Left renal pelvis (tissue), 4 donors: ENCODE measurements around the gene PRSS58. TPM values are rescaled to one million over a fixed set of nuclear protein-coding genes. Genes with fewer than 3 reads are reported as not detected.

Experiments
- DNase-seq, 4 donors: peaks; one replicate each; pipeline ENCODE4 v3.0.0-alpha.2; 2013; ENCODE audit warnings: low read depth in 4 of 4, low spot score in 3 of 4
- polyA plus RNA-seq, 4 donors: library from polyadenylated mRNA; unstranded; fragments of 120-200 nt; gene quantifications; one replicate each; pipeline ENCODE4 v1.2.1, GENCODE V29; 2013; ENCODE audit not compliant: insufficient read length in 4 of 4

PRSS58 gene, protein sequence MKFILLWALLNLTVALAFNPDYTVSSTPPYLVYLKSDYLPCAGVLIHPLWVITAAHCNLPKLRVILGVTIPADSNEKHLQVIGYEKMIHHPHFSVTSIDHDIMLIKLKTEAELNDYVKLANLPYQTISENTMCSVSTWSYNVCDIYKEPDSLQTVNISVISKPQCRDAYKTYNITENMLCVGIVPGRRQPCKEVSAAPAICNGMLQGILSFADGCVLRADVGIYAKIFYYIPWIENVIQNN
- polyA plus RNA-seq = not detected

DNA sequence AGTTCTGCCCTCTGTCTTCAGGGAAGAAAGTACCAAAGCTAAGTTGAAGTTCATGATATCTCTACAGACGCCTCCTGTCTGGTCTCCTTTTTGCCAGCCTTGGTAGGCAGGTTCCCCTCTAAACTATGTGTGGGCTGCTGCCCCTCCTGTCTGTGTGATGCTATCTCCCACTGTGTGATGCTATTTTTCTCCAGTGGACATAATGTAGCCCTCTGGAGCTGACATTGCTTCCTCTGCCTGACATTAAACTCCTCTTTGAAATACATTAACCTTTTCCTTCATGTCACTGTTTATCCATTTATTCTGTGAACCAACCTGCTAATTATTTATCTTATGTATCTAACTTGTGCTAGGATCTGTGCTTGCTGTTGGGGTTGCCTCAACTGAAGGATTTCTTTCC is at the start of gene PRSS58:
Gene PRSS58, minus strand, starts transcription at position 101 of the 400 bp plus-strand sequence. CDS start 351 bp downstream, outside the sequence.
- DNase-seq = no peak

DNA sequence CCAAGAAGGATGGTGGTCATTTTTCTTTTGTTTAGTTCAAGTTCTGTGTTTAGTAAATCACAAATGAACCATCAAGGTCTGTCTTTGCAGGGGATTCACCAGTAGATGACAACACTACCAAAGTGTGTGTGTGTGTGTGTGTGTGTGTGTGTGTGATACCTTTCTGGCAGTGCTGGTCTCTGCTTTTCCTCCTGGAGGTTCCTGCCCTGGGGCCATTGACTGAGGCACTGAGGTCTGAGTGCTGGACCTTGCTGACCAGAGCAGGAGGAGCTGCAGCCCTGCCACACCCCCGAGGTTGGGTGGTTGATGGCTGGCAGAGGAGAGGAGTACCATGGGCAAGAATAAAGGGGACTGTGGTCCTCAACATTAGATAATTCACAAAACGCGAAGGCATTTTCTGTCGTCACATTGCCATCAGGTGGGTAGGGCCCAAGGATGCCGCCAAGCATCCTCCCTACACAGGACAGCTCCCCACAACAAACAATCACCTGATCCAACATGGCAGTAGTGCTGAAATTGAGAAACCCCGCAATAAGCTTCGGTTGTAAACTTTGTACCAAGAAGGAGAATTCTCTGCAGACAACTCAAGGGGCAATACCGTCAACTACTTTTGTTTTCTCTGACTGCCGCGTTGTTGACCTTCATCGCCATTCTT is 49.5 kb upstream of the PRSS58 start:
- DNase-seq = no peak

DNA sequence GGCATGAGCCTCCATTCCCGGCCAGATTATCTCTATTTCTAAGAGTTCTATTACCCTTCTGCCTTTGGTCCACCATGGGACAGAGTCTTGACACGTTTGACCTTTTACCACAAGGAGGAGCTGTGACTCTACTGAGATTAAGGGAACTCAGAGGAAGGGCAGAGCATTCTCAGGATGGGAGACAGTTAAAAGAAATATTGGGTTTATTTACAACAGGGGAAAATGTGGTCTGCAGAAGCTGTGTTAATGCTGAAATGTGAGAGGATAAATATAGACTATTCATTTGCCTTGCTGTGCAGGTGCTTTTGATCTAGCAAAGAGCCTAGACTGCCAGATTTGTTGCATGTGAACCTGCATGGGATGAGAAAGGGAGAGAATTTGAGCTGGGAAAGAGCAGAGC is 45.8 kb upstream of the PRSS58 start:
- DNase-seq = no peak

DNA sequence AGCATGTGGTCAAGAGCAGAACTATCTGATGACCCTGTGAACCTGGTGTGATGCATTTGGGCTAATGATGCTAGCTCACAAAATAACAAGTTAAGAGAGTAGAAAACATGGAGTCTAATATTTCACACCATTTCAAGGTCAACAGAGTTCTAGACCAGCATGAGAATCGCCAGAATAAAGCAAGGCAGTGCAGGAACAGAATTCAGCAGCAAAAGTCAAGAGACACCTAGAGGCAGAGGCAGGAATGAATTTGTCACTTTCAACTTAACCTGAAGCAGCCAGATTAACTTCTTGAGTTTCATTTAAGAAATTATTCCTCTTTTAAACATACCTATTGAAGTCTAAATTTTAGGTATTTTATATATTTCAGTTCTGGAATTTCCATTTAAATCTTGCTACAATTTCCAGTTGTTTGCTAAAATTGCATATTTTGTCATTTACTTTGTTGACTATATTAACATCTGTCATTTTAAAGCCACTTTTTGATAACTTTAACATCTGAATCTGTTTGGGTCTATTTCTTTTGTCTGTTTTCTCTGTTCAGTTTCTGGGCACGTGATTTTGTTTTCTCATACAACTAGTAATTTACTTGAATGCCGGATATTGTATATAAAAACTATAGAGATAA is 44.2 kb upstream of the PRSS58 start:
- DNase-seq = no peak

DNA sequence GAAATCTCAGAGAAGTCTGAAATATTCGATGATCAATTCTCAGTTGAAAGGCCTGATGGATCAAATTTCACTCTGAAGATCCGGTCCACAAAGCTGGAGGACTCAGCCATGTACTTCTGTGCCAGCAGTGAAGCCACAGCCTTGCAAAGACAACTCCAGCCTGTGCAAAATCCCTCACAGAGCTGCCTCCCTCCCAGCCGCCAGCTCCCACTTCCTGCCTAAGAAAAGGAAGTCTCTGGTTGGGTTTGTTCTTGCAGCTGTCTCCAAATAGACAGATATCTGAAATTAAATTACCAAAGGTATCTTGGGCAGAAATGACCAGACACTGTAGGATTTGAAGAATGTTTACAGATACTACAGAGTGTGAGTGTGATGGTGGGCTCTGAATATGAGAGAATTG is 43.4 kb upstream of the PRSS58 start:
- no peak for DNase-seq

DNA sequence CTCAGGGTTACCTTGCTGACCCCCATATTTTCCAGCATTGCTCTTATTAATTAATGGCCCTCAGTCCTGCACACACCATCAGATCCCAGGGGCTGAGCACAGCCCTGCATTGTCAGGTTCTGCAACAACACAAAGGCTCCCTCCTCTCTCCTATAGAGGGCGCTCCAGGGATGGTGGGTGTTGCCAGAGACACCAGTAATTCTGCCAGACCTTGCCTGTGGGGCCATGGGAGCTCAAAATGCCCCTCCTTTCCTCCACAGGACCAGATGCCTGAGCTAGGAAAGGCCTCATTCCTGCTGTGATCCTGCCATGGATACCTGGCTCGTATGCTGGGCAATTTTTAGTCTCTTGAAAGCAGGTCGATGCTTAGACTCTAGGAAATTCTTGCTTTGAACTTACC is 42.8 kb upstream of the PRSS58 start:
- no peak for DNase-seq

DNA sequence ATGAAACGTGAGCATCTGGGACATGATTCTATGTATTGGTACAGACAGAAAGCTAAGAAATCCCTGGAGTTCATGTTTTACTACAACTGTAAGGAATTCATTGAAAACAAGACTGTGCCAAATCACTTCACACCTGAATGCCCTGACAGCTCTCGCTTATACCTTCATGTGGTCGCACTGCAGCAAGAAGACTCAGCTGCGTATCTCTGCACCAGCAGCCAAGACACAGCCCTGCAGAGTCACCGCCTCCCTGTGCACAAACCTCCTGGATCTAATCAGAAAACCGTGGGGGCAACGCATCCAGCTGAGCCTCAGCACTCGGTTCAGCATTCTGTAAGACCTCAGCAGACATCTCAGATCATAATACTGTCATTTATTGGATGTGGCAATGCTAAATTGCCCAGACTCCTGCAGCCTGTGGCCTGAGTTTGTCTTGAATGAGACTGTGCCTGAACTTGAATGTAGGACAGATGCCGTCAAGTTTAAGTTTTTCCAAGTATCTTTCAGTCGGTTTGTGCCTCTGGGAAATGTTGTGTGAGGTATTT is 41.5 kb upstream of the PRSS58 start:
- DNase-seq = no peak

DNA sequence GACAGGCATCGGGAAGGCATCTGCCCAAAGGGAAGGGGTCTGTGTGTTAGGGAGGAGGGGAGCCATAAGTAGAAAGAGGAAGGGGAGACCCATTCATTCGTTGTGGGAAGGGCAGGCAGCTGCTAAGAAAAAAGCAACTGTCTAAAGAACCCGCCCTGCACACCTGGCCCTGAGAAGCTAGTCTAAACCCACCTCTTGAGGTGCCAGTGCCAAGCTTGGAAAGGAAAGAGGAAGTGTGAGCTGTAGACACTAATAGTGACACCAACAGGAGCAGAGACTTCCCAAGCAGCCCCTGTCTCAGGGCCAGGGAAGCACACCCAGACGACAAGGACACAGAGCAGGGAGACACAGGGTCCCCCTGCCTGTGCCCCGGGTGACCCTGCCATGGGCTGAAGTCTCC is 40.8 kb upstream of the PRSS58 start:
- DNase-seq = no peak

DNA sequence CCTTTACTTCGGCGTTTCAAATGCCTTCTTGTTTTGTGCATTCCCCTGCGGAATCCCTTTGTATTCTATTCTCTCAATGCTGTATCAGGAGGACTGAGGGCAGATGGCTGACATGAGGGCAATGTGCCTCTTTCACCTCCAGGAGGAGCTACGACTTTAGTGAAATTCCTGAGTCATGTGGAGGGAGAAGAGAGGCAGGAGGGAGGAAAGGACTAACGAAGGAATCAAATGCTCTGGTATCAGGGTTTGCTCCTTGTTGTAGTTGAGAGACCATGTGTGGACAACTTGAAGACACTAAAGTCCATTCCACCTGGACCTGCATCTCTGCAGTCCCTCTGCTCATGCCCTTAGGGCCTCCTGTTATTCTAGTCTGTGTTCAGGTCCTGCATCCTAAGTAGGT is 40.2 kb upstream of the PRSS58 start:
- DNase-seq = no peak

DNA sequence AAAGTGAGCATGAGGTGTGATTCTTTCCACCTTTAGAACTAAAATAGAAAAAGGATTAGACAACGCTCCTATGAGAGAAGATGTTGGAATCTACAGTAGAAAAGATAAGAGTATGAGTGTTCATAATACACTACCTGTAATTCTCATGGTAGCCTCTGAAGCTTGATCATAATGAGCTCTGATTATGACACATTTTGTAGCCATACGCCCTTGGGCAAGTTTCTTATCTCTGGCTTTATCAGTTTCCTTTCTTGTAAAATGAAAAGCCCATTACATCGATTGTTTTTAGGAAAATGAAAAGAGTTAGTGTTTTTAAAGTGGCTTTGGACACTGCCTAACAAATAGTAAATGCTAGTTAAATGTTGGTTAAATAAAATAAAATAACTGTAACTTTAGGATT is 22.4 kb upstream of the PRSS58 start:
- no peak for DNase-seq

DNA sequence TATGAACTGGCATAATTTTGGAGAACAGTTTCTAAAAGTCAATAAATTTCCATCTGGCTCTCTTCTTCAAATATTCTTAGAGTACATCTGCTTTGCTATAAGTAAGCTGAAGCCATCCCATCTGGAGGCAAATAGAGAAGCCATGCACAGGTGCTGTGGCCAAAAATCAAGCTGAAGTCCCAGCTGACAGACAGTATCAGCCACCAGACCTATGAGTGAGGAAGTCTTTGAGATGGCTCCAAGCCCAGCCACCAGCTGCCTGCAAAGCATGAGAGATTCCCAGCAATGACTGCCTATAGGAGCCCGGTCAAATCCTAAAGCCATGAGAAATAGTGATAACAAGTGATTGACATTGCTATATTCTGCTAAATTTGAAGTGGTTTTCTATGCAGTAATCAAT is 21.7 kb upstream of the PRSS58 start:
- DNase-seq = no peak

DNA sequence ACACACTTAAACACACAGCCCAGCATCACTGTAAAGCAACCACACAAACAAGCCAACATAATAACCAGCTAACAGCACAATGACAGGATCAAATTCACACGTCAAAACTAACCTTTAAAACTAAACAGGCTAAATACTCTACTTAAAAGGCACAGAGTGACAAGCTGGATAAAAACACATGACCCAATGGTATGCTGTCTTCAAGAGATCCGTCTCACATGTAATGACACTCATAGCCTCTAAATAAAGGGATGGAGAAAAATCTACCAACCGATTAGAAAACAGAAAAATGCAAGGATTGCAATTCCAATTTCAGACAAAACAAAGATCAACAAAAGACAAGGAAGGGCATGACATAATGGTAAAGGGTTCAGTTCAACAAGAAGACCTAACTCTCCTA is 17.2 kb upstream of the PRSS58 start:
- DNase-seq = no peak

DNA sequence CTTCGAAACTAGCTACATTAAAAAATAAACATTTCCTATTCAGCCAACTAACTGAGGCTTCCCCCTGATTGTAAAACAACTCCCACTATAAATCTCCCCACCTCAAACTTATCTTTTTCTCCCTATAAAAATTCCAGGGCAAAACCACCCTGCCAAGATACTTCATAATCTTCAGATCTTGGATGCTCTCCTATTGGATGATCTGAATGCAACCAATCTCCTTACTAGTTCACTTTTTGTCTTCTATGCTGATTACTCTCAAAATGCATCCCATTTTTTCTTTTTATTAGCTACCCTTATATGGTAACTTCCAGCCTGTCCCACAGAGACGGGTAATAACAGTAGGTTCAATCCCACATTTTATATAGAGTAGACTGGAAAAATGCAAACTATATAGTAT is 15.0 kb upstream of the PRSS58 start:
- DNase-seq = no peak

DNA sequence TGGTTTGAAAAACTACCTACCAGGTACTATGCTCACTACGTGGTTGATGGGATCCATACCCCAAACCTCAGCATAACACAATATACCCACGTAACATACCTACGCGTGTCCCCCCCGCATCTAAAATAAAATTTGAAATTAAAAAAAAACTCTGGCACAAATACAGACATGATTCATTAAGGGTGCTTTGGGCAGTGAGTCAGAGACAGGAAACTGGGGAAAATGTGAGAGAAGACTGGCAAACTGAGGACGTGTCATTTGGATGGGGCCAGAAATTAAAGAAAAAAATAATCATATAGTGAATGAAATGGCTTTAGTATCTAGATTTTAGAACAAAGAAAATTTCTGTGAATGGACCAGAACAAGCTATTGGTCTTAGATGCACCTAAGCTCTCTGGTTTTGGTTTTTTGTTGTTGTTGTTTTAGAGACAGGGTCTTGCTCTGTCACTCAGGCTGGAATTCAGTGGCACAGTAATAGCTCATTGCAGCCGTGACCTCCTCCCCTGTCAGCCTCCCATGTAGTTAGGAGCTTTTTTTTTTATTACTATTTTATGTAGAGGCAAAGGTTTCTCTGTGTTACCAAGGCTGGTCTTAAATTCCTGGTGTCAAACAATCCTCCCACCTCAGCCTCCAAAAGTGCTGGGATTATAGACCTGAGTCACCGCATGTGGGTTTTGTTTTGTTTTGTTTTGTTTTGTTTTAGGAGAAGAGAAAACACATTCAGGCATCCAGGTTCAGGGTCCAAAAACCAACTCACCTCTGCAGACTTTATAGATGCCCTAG is 5.9 kb upstream of the PRSS58 start:
- no peak for DNase-seq

DNA sequence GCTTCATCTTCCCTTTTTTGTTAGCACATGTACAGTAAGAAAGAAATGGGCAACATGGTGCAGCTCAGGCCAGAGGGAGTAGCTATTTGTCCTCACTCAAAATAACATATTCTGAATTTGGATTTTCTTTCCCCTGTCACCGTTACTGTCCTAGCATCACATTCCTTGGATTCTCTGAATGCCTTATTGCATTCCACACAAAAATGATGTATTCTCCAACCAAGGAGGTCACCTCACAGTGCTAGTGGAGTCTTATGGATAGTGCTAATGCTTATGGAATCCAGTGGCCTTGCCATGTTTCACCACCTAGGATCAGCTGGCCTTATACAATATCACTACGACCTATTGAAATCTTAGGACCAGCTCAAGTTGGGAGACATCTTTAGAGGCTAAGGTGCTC is 7.2 kb downstream of the PRSS58 start:
- DNase-seq = no peak

DNA sequence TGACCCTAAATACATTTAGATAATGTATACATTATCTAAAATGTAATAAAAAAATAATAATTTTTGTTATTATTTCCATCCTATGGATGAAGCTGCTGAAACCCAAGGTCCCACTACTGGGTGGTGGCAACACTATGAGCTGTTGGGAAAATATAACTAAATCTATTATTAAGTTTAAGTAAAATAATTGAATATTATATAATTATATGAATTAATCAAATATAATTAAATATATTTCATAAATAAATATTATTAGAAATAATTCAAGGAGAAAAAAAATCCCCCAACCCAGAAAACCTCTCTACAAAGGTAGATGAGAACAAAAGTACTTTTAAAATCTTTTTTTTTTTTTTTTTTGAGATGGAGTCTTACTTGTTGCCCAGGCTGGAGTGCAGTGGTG is 7.9 kb downstream of the PRSS58 start:
- DNase-seq = no peak

DNA sequence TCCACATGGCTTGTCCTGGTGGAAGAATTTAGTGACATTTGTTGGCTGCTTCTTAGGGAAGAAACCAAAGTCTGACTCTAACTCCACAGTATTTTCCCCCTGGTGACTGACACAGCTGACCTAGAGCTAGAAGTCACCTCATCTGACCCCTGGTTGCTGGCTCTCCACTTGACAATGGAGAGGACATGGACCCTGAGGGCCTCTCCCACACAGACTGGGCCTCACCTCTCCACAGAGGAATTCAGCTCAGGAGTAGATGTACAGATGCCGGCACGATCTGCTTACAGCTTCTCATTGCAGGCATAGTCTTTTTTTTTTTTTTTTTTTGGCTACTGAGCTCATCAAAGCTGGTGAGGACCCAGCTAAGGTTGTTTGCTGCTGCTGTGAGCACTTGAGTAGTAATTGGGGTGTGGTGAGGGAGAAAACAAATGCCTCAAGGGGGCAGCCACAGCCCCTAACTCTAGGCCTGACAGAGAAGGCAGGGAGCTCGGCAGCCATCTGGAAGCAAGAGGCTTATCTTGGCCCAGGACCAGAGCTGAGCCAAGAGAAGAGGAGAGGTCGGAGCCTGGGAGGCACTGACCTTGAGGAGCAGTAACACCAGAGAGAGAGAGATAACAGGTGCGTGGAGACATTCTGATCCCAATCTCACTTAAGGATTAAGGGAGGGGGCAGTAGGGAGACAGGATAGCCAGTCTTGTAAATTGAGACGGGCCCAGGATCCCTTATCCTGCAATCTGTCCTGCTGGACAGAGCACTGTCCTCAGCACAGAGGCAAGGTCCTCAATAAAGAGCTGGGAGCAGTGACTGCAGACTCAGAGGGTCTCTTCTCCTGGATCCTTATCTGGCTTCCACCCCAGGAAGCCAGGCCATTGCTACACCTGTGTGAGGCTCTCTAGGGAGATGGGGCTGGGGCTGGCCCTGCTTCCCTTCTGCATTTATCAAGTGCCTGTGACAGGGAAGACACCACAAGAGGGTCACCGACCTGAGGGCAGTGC is 9.4 kb downstream of the PRSS58 start:
- no peak for DNase-seq

DNA sequence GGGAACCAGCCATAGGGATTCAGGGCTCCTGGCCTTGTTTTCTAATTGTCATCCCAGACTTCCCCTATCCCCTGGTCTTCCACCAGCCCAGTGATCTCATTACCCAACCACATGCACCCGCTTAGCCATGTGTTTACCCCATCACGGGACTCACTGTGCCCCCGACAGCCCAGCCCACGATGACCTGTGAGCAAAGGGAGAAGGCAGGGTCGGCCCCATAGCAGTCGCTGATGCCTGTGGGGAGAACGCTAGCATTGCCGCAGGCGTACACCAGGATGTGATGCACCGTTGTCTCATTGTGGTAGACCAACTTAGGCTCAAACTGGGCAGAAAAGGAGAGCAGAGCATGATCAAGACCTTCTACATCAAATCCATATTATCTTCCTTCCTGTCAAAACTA is 14.0 kb downstream of the PRSS58 start:
- no peak for DNase-seq

DNA sequence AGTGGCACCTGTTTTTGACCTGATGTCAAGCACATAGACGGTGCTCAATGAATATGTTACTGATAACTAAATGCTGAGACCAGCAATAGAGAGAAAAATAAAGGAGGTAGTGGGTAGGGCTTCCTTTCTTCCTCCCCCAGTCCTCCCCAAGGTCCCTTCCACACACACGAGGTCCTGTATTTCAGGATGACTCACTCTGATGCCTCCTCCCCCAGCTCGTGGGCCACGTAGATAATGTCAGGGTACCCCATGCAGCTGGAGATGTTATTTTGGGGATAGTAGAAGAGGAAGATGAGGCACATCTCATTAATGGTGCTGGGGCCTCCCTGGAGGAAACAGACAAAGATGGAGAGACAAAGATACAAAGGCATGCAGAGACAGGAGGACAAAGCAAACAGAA is 17.3 kb downstream of the PRSS58 start:
- DNase-seq = no peak

DNA sequence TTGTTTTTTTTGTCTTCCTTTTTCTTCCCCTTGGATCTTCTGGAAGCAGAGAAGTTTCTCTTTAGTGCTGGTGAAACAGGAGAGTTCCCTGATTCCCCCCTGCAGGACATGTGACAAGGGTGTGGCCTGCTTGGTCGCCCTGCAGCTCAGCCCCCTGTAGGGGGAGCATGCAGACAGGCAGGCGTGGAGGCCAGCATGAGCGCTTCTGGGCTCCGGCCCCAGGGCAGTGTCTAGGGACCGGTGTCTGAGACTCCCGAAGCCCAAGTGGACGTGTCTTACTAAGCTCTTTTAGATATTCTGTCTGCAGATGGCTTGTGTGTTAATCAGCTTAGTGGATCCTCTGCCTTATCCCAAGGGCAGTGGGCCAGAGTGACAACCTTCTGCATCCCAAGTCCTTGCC is 26.1 kb downstream of the PRSS58 start:
- DNase-seq = no peak
